IMR-90 (cell line): ENCODE measurements around the gene LAG3. TPM values are rescaled to one million over a fixed set of nuclear protein-coding genes. Genes with fewer than 3 reads are reported as not detected.

Experiments used
- ATAC-seq: fragments of 200-7000 bp; cut with Tn5 transposase; 2 replicates; pipeline ENCODE4 v1.9.1; 2020; ENCODE audit warnings: low read depth, mild to moderate bottlenecking, moderate library complexity
- BruUV-seq: library from RNA; stranded (reverse); fragments of 400-500 nt; replicated peaks from 2 replicates; lab custom pipeline; 2021; lab: Mats Ljungman, UMichigan
- CTCF ChIA-PET: fragments of 300-600 bp; formaldehyde crosslinking; extraction: SDS; loops from one replicate; lab custom pipeline; 2021; ENCODE audit warnings: antibody characterized with exemption; lab: Yijun Ruan, JAX
- POLR2A ChIA-PET: fragments of 300-600 bp; sonication (Branson Sonifier 250); formaldehyde crosslinking; loops from one replicate; lab custom pipeline; 2022; ENCODE audit warnings: antibody characterized with exemption; ENCODE audit not compliant: unreplicated experiment; lab: Charles Lee
- DNase-seq: peaks from one replicate; pipeline ENCODE4 v3.0.0; 2013
- H2AFZ ChIP-seq: replicated peaks from 2 replicates; pipeline ENCODE3; 2013; ENCODE audit warnings: low read length, mild to moderate bottlenecking; ENCODE audit not compliant: poor library complexity
- H2AK5ac ChIP-seq: 2 replicates; pipeline ENCODE4 v1.6.1; 2013; ENCODE audit warnings: low read depth, low read length, inconsistent platforms
- H2AK9ac ChIP-seq: replicated peaks from 2 replicates; pipeline ENCODE3; 2013; ENCODE audit warnings: mild to moderate bottlenecking, low read depth, low read length, moderate library complexity; ENCODE audit not compliant: poor library complexity
- H2BK120ac ChIP-seq: 2 replicates; pipeline ENCODE4 v1.6.1; 2013; ENCODE audit warnings: low read depth, low read length, inconsistent platforms
- H2BK15ac ChIP-seq: 3 replicates; pipeline ENCODE4 v1.6.1; 2013; ENCODE audit warnings: low read depth, low read length, inconsistent platforms
- H2BK20ac ChIP-seq: 2 replicates; pipeline ENCODE4 v1.6.1; 2013; ENCODE audit warnings: low read depth, mild to moderate bottlenecking, inconsistent platforms, low read length, moderate library complexity
- H2BK5ac ChIP-seq: 2 replicates; pipeline ENCODE4 v1.6.1; 2013; ENCODE audit warnings: mild to moderate bottlenecking, low read depth, low read length, inconsistent platforms; ENCODE audit not compliant: poor library complexity, severe bottlenecking
- H3K14ac ChIP-seq: replicated peaks from 2 replicates; pipeline ENCODE4 v1.6.1; 2013; ENCODE audit warnings: low read depth, low read length, inconsistent platforms
- H3K18ac ChIP-seq: 2 replicates; pipeline ENCODE4 v1.6.1; 2013; ENCODE audit warnings: low read depth, low read length, control low read depth
- H3K23ac ChIP-seq: 2 replicates; pipeline ENCODE4 v1.6.1; 2013; ENCODE audit warnings: low read depth, low read length, inconsistent platforms
- H3K27ac ChIP-seq: 2 replicates; pipeline ENCODE4 v1.5.1; 2013; ENCODE audit warnings: mild to moderate bottlenecking, control low read depth, low read length; ENCODE audit not compliant: insufficient read depth
- H3K27me3 ChIP-seq: 2 replicates; pipeline ENCODE4 v1.6.1; 2013; ENCODE audit warnings: low read length; ENCODE audit not compliant: control insufficient read depth, insufficient read depth
- H3K36me3 ChIP-seq: 2 replicates; pipeline ENCODE4 v1.6.1; 2013; ENCODE audit warnings: low read length, mixed read lengths; ENCODE audit not compliant: control insufficient read depth, insufficient read depth
- H3K4ac ChIP-seq: 2 replicates; pipeline ENCODE4 v1.6.1; 2013; ENCODE audit warnings: low read depth, low read length, inconsistent platforms
- H3K4me1 ChIP-seq: 2 replicates; pipeline ENCODE4 v1.6.1; 2013; ENCODE audit warnings: low read length, mixed read lengths; ENCODE audit not compliant: control insufficient read depth, insufficient read depth
- H3K4me2 ChIP-seq: 2 replicates; pipeline ENCODE4 v1.6.1; 2013; ENCODE audit warnings: low read depth, mild to moderate bottlenecking, control low read depth, low read length, moderate library complexity
- H3K4me3 ChIP-seq: 2 replicates; pipeline ENCODE4 v1.5.1; 2013; ENCODE audit warnings: low read depth, mild to moderate bottlenecking, control low read depth, low read length, moderate library complexity; ENCODE audit not compliant: insufficient read depth
- H3K56ac ChIP-seq: 2 replicates; pipeline ENCODE4 v1.6.1; 2013; ENCODE audit warnings: low read length, inconsistent platforms; ENCODE audit not compliant: insufficient read depth; ENCODE audit errors: extremely low read depth
- H3K79me1 ChIP-seq, 2 experiments: 2 replicates each; pipeline ENCODE4 v1.6.1; 2013; ENCODE audit warnings: low read length in 2 of 2, inconsistent platforms in 1 of 2, low read depth in 1 of 2
- H3K9ac ChIP-seq: 2 replicates; pipeline ENCODE4 v1.6.1; 2013; ENCODE audit warnings: low read depth, low read length, control low read depth
- H3K9me1 ChIP-seq: 2 replicates; pipeline ENCODE4 v1.6.1; 2013; ENCODE audit warnings: low read length, inconsistent platforms; ENCODE audit not compliant: insufficient read depth
- H3K9me3 ChIP-seq: 2 replicates; pipeline ENCODE4 v1.6.1; 2013; ENCODE audit warnings: low read length; ENCODE audit not compliant: control insufficient read depth, insufficient read depth
- H4K20me1 ChIP-seq: 2 replicates; pipeline ENCODE4 v1.6.1; 2013; ENCODE audit warnings: low read length, inconsistent platforms; ENCODE audit not compliant: insufficient read depth
- H4K5ac ChIP-seq: 2 replicates; pipeline ENCODE4 v1.6.1; 2013; ENCODE audit warnings: mild to moderate bottlenecking, low read depth, low read length, control low read depth
- H4K8ac ChIP-seq, 2 experiments: 2 replicates each; pipeline ENCODE4 v1.6.1; 2013; ENCODE audit warnings: low read depth in 2 of 2, low read length in 2 of 2, control low read depth in 1 of 2, inconsistent platforms in 1 of 2
- H4K91ac ChIP-seq: 2 replicates; pipeline ENCODE4 v1.6.1; 2013; ENCODE audit warnings: low read depth, low read length, inconsistent platforms; ENCODE audit not compliant: insufficient read depth
- BHLHE40 ChIP-seq: fragments of 150-350 bp; IDR thresholded peaks from 2 replicates; pipeline ENCODE4 v1.6.1; 2016; ENCODE audit warnings: mild to moderate bottlenecking, low read depth, low read length
- CEBPB ChIP-seq: IDR thresholded peaks from 2 replicates; pipeline ENCODE4 v1.6.1; 2012; ENCODE audit warnings: low read depth, low read length, improper control_type of control experiment
- CHD1 ChIP-seq: IDR thresholded peaks from 2 replicates; pipeline ENCODE4 v1.6.1; 2012; ENCODE audit warnings: low read depth, low read length, improper control_type of control experiment
- MAFK ChIP-seq: IDR thresholded peaks from 2 replicates; pipeline ENCODE4 v1.6.1; 2012; ENCODE audit warnings: low read depth, low read length, improper control_type of control experiment
- MAZ ChIP-seq: IDR thresholded peaks from 2 replicates; pipeline ENCODE4 v1.6.1; 2012; ENCODE audit warnings: low read depth, mild to moderate bottlenecking, low read length, improper control_type of control experiment, moderate library complexity, borderline replicate concordance
- MXI1 ChIP-seq: IDR thresholded peaks from 2 replicates; pipeline ENCODE4 v1.6.1; 2012; ENCODE audit warnings: low read depth, mild to moderate bottlenecking, low read length, moderate library complexity, borderline replicate concordance
- NFE2L2 ChIP-seq: fragments of 150-350 bp; IDR thresholded peaks from 2 replicates; pipeline ENCODE4 v1.6.1; 2016; ENCODE audit warnings: low read depth, mild to moderate bottlenecking, low read length
- POLR2A ChIP-seq: IDR thresholded peaks from 2 replicates; pipeline ENCODE4 v1.6.1; 2012; ENCODE audit warnings: mild to moderate bottlenecking, low read depth, low read length
- RAD21 ChIP-seq: IDR thresholded peaks from 2 replicates; pipeline ENCODE4 v1.6.1; 2012; ENCODE audit warnings: low read length, improper control_type of control experiment
- RCOR1 ChIP-seq: IDR thresholded peaks from 2 replicates; pipeline ENCODE4 v1.6.1; 2012; ENCODE audit warnings: mild to moderate bottlenecking, low read length, improper control_type of control experiment; ENCODE audit not compliant: insufficient replicate concordance
- RFX5 ChIP-seq: IDR thresholded peaks from 2 replicates; pipeline ENCODE4 v1.8.0; 2012; ENCODE audit warnings: low read depth, mild to moderate bottlenecking, low read length, moderate library complexity
- SMC3 ChIP-seq: fragments of 150-350 bp; IDR thresholded peaks from 2 replicates; pipeline ENCODE4 v1.6.1; 2016; ENCODE audit warnings: low read depth, mild to moderate bottlenecking, antibody characterized with exemption, low read length, moderate library complexity
- USF2 ChIP-seq: fragments of 150-350 bp; IDR thresholded peaks from 2 replicates; pipeline ENCODE4 v1.6.1; 2017; ENCODE audit warnings: mild to moderate bottlenecking, antibody characterized with exemption, low read length, low read depth
- WGBS, 2 experiments: methylation state at CpG; one replicate each; pipeline versions ENCODE4 v1.1.5 to v1.1.7; 2013; ENCODE audit warnings: missing lambda C conversion rate in 2 of 2; ENCODE audit not compliant: insufficient read length in 1 of 2; ENCODE audit errors: extremely low coverage in 2 of 2; 5-methylcytosine and 5-hydroxymethylcytosine counted together
- dilution Hi-C: fragments of 300-500 bp; cut with HindIII; formaldehyde crosslinking; loops from one replicate; pipeline ENCODE4 v1.14.3; 2018; ENCODE audit warnings: low sequenced_read_pairs; ENCODE audit not compliant: unreplicated experiment
- in situ Hi-C: fragments of 300-500 bp; cut with MboI; formaldehyde crosslinking; loops from 3 replicates; pipeline ENCODE4 v1.14.3; 2019; ENCODE audit warnings: low sequenced_read_pairs, inconsistent platforms, mixed read lengths
- intact Hi-C: fragments of 100-400 bp; cut with micrococcal nuclease; formaldehyde crosslinking; loops from 2 replicates; pipeline ENCODE4 v1.10.0; 2022
- polyA plus RNA-seq, 3 experiments: library from polyadenylated mRNA; depleted of rRNA; stranded (reverse); fragments of >200 nt; gene quantifications; 2 replicates each; pipeline ENCODE4 v1.2.3, GENCODE V29; 2012; ENCODE audit warnings: low replicate concordance in 1 of 3
- total RNA-seq: library from RNA; depleted of rRNA; stranded (reverse); fragments of >200 nt; gene quantifications from 2 replicates; pipeline ENCODE4 v1.2.3, GENCODE V29; 2012
- TF ChIP-seq, protein P1 (sequence below): conservative IDR thresholded peaks from 2 replicates; pipeline ENCODE4 v1.5.1; 2012; ENCODE audit warnings: mild to moderate bottlenecking, low read depth, low read length, improper control_type of control experiment
- TF ChIP-seq, protein P2 (sequence below): fragments of 150-350 bp; IDR thresholded peaks from 2 replicates; pipeline ENCODE4 v1.6.1; 2016; ENCODE audit warnings: low read depth, mild to moderate bottlenecking, low read length, moderate library complexity, borderline replicate concordance

LAG3 gene
- total and polyA plus RNA-seq, 2 of the 4 experiments (the other 2 are of a cell fraction) = 0.41 TPM; not detected in 1

GRCh38 chr12:6820166-6820565 lies 47.8 kb downstream of the LAG3 start:
- H3K14ac ChIP-seq = no peak overlapping the region
- peaks cover 4% of the 10 kb centered on the region for H3K9me1 ChIP-seq
- H3K56ac ChIP-seq = no peak overlapping the region
- H2BK5ac ChIP-seq = no peak overlapping the region
- peak overlapping the region; percentile 15; the same call in 1 of the 2 replicates for H3K23ac ChIP-seq
- no peaks in the 10 kb centered on the region for H4K20me1 ChIP-seq
- ChIA-PET CTCF (no interaction called here), POLR2A (no interaction called here)
- no peak overlapping the region; the same call in 1 of the 2 replicates for H3K9ac ChIP-seq
- TF ChIP-seq RCOR1 (no peak), USF2 (no peak), POLR2A (no peak), MAFK (no peak), CHD1 (no peak), MAZ (no peak), MXI1 (no peak), BHLHE40 (no peak), CEBPB (no peak), SMC3 (no peak), NFE2L2 (no peak), RFX5 (no peak), RAD21 (no peak)
- TF ChIP-seq, protein P1, sequence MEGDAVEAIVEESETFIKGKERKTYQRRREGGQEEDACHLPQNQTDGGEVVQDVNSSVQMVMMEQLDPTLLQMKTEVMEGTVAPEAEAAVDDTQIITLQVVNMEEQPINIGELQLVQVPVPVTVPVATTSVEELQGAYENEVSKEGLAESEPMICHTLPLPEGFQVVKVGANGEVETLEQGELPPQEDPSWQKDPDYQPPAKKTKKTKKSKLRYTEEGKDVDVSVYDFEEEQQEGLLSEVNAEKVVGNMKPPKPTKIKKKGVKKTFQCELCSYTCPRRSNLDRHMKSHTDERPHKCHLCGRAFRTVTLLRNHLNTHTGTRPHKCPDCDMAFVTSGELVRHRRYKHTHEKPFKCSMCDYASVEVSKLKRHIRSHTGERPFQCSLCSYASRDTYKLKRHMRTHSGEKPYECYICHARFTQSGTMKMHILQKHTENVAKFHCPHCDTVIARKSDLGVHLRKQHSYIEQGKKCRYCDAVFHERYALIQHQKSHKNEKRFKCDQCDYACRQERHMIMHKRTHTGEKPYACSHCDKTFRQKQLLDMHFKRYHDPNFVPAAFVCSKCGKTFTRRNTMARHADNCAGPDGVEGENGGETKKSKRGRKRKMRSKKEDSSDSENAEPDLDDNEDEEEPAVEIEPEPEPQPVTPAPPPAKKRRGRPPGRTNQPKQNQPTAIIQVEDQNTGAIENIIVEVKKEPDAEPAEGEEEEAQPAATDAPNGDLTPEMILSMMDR = no peak
- TF ChIP-seq, protein P2, sequence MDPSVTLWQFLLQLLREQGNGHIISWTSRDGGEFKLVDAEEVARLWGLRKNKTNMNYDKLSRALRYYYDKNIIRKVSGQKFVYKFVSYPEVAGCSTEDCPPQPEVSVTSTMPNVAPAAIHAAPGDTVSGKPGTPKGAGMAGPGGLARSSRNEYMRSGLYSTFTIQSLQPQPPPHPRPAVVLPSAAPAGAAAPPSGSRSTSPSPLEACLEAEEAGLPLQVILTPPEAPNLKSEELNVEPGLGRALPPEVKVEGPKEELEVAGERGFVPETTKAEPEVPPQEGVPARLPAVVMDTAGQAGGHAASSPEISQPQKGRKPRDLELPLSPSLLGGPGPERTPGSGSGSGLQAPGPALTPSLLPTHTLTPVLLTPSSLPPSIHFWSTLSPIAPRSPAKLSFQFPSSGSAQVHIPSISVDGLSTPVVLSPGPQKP = no peak
- no peak overlapping the region for H3K4me3 ChIP-seq
- H3K4me2 ChIP-seq = no peak overlapping the region
- no peak overlapping the region for H2AK9ac ChIP-seq
- dilution Hi-C loops (no loop called here), intact Hi-C loops (no loop called here), in situ Hi-C loops (loop anchor here (10.0 kb wide), 1 partner anchor 205 kb away; no protein-coding TSS in a partner anchor)
- H3K4me1 ChIP-seq = peaks cover 13% of the 10 kb centered on the region; the same call in 1 of the 2 replicates
- no peak overlapping the region for H3K27ac ChIP-seq
- H4K5ac ChIP-seq = no peak overlapping the region
- H3K9me3 ChIP-seq = no peaks in the 10 kb centered on the region
- H3K18ac ChIP-seq = no peak overlapping the region
- no peak overlapping the region for H4K91ac ChIP-seq
- ATAC-seq (no peak), DNase-seq (no peak)
- H4K8ac ChIP-seq = no peak overlapping the region
- no peak overlapping the region for H3K4ac ChIP-seq
- H2BK15ac ChIP-seq = no peak overlapping the region
- 100% methylated on average over 1 of the region's 5 CpGs; no CpG with 5 or more reads in 1 of the 2 experiments for WGBS, 2 experiments
- no peak overlapping the region for H2BK120ac ChIP-seq
- no peak overlapping the region for H2BK20ac ChIP-seq
- peaks cover 3% of the 10 kb centered on the region for H3K36me3 ChIP-seq
- H2AK5ac ChIP-seq = no peak overlapping the region
- H3K79me1 ChIP-seq = peaks cover 0 to 8% of the 10 kb centered on the region in 2 experiments; a peak in 1 of 4 replicates
- BruUV-seq = no TSS peak
- H2AFZ ChIP-seq = no peak overlapping the region
- peaks cover 2% of the 10 kb centered on the region; the same call in 1 of the 2 replicates for H3K27me3 ChIP-seq
